Measurements from ENCODE around the gene EYA4. TPM values are rescaled to one million over a fixed set of nuclear protein-coding genes. Genes with fewer than 3 reads are reported as not detected.

Gene EYA4
- total and polyA plus RNA-seq, 2 of the 4 experiments (the other 2 are of a cell fraction) = 5.7 to 11.1 TPM

- intact Hi-C loops (cut with micrococcal nuclease) = no loop called here
- H2BK120ac ChIP-seq (ENCODE audit: low read depth, low read length) = no peak overlapping the region
- POLR2A ChIA-PET (ENCODE audit: unreplicated experiment) = no interaction called here
- dilution Hi-C loops (cut with HindIII; ENCODE audit: low sequenced_read_pairs, unreplicated experiment) = no loop called here
- no peak overlapping the region for H4K8ac ChIP-seq (ENCODE audit: low read depth in 2 of 2, low read length in 2 of 2)
- H3K79me1 ChIP-seq (ENCODE audit: low read depth in 1 of 2, low read length in 2 of 2) = peaks cover 15 to 25% of the 10 kb centered on the region in 2 experiments
- peaks cover 6% of the 10 kb centered on the region for H4K20me1 ChIP-seq (ENCODE audit: insufficient read depth, low read length)
- no peak for DNase-seq
- H4K5ac ChIP-seq (ENCODE audit: low read depth, low read length) = no peak overlapping the region
- H3K9me1 ChIP-seq (ENCODE audit: insufficient read depth, low read length) = peaks cover 4% of the 10 kb centered on the region
- no peak for ATAC-seq (ENCODE audit: low read depth)
- H3K27me3 ChIP-seq (ENCODE audit: control insufficient read depth, insufficient read depth, low read length) = no peaks in the 10 kb centered on the region
- H3K56ac ChIP-seq (ENCODE audit: extremely low read depth, insufficient read depth, low read length) = no peak overlapping the region
- no peak overlapping the region for H3K4me3 ChIP-seq (ENCODE audit: insufficient read depth, low read depth, low read length)
- no peak overlapping the region for H3K23ac ChIP-seq (ENCODE audit: low read depth, low read length)
- CTCF ChIA-PET = no interaction called here
- H4K91ac ChIP-seq (ENCODE audit: insufficient read depth, low read depth, low read length) = no peak overlapping the region
- H2AK5ac ChIP-seq (ENCODE audit: low read depth, low read length) = no peak overlapping the region
- TF ChIP-seq MAFK (IDR thresholded peaks at IDR 0.05; ENCODE audit: low read depth, low read length) = peak; percentile 76
- no peak for TF ChIP-seq USF2 (IDR thresholded peaks at IDR 0.05; ENCODE audit: low read depth, low read length)
- H2BK20ac ChIP-seq (ENCODE audit: low read depth, low read length) = no peak overlapping the region
- H3K14ac ChIP-seq (replicated peaks; ENCODE audit: low read depth, low read length) = no peak overlapping the region
- H2AK9ac ChIP-seq (replicated peaks; ENCODE audit: low read depth, low read length, poor library complexity) = no peak overlapping the region
- peaks cover 4% of the 10 kb centered on the region for H3K4me1 ChIP-seq (ENCODE audit: control insufficient read depth, insufficient read depth, low read length)
- peaks cover 1% of the 10 kb centered on the region; the same call in 1 of the 2 replicates for H3K36me3 ChIP-seq (ENCODE audit: control insufficient read depth, insufficient read depth, low read length)
- H3K9ac ChIP-seq (ENCODE audit: low read depth, low read length) = no peak overlapping the region
- H3K27ac ChIP-seq (ENCODE audit: insufficient read depth, low read length) = no peak overlapping the region
- H2AFZ ChIP-seq (replicated peaks; ENCODE audit: low read length, poor library complexity) = no peak overlapping the region
- no peak overlapping the region for H2BK5ac ChIP-seq (ENCODE audit: low read depth, low read length, poor library complexity, severe bottlenecking)
- H3K4me2 ChIP-seq (ENCODE audit: low read depth, low read length) = no peak overlapping the region
- WGBS, 2 experiments (ENCODE audit: extremely low coverage in 2 of 2, insufficient read length in 1 of 2) = no CpG with 5 or more reads among the region's 3 CpGs
- no peaks in the 10 kb centered on the region for H3K9me3 ChIP-seq (ENCODE audit: control insufficient read depth, insufficient read depth, low read length)
- H3K4ac ChIP-seq (ENCODE audit: low read depth, low read length) = no peak overlapping the region
- no peak overlapping the region for H2BK15ac ChIP-seq (ENCODE audit: low read depth, low read length)
- no TSS peak for BruUV-seq (replicated peaks)
- in situ Hi-C loops (cut with MboI; ENCODE audit: low sequenced_read_pairs) = no loop called here
- no peak overlapping the region for H3K18ac ChIP-seq (ENCODE audit: low read depth, low read length)
Measured at GRCh38 chr6:133298335-133298734, 57.2 kb downstream of the EYA4 start.

Data from IMR-90 (cell line).